Activated B cell treated with CpG ODN at 0.5 μM for 24 hours (primary cell): ENCODE results near the gene TP53I11. TPM values are rescaled to one million over a fixed set of nuclear protein-coding genes. Genes with fewer than 3 reads are reported as not detected.

Source experiments
- ATAC-seq: fragments of 200-7000 bp; cut with Tn5 transposase; one replicate; pipeline ENCODE4 v1.10.0; 2021; ENCODE audit warnings: low read depth, mild to moderate bottlenecking, moderate library complexity
- CTCF ChIA-PET: fragments of 350-600 bp; sonication (Branson Sonifier 250); formaldehyde crosslinking; loops from one replicate; lab custom pipeline; 2021; ENCODE audit warnings: antibody characterized with exemption; lab: Charles Lee
- POLR2A ChIA-PET: fragments of 350-600 bp; sonication (Branson Sonifier 250); formaldehyde crosslinking; loops from one replicate; lab custom pipeline; 2021; ENCODE audit warnings: antibody characterized with exemption; lab: Charles Lee
- DNase-seq: peaks from one replicate; pipeline ENCODE4 v3.0.0; 2022
- H3K27ac Mint-ChIP-seq: one replicate; pipeline ENCODE4 v1.8.0; 2020; ENCODE audit warnings: mixed read lengths
- H3K27me3 Mint-ChIP-seq: one replicate; pipeline ENCODE4 v1.8.0; 2021; ENCODE audit warnings: mixed read lengths
- H3K36me3 Mint-ChIP-seq: one replicate; pipeline ENCODE4 v1.8.0; 2021; ENCODE audit warnings: low read depth, mixed read lengths
- H3K4me1 Mint-ChIP-seq: one replicate; pipeline ENCODE4 v1.8.0; 2021; ENCODE audit warnings: mixed read lengths
- H3K4me3 Mint-ChIP-seq: one replicate; pipeline ENCODE4 v1.8.0; 2020; ENCODE audit warnings: mild to moderate bottlenecking, mixed read lengths
- H3K9me3 Mint-ChIP-seq: one replicate; pipeline ENCODE4 v1.8.0; 2020; ENCODE audit warnings: mixed read lengths
- intact Hi-C: fragments of 100-400 bp; cut with micrococcal nuclease; formaldehyde crosslinking; loops from one replicate; pipeline ENCODE4 v1.15.1; 2024
- total RNA-seq: library from RNA; stranded (reverse); gene quantifications from 2 replicates; pipeline ENCODE4 v1.2.3, GENCODE V29; 2022
- TF ChIP-seq, protein P1 (sequence below): fragments of 200-600 bp; IDR thresholded peaks from one replicate; pipeline ENCODE4 v1.8.0; 2022; ENCODE audit warnings: antibody characterized with exemption, mild to moderate bottlenecking

Gene TP53I11
- total RNA-seq, 1 donor from 2014 or later, result 175 TPM

DNA sequence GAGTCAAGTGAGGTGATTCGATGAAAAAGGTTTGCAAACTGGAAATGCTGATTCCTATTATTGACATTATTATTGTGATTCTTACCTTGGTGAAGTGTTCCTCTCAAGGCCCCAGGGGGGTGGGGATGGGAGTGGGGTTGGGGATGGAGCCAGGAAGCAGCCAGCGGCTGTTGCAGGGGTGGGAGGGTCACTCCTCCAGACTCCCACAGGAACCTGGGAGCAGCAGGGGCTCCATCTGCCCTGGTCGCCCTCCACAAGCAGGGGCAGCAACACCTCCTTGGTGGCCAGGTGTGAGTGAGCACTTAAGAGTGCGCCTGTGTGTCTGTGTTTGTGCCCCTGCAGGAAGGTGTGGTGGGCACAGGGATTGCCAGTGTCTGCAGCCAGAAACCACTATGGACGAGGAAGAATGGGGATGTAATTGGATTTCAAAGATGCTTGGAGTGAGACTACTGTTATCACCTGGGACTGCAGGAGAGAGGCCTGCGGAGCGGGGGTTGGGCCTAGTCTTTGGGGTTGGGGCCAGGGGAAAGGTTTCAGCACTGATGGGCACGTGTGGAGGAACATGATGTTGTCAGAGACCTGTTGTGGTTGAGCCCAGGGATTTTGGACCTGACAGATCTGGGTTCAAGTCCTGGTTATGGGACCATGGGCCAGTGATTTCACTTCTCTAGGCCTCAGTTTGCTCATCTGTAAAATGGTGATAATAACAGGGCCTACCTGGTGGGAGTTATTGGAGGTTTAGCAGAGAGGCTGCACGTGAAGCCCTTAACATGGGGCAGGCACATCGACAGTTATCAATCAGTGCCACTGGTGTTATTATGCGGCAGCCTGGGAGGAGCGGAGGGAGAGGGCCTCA lies 3.6 kb upstream of the TP53I11 start:
- intact Hi-C loops, result no loop called here
- Mint-ChIP-seq H3K4me3 (no peak overlapping the region), H3K4me1 (peaks cover 26% of the 10 kb centered on the region), H3K9me3 (no peaks in the 10 kb centered on the region), H3K27ac (no peak overlapping the region), H3K36me3 (peaks cover under 1% of the 10 kb centered on the region), H3K27me3 (no peaks in the 10 kb centered on the region)
- ChIA-PET CTCF (interaction anchor here (1.1 kb wide), 1 partner anchor 18 kb away, joined by 3 read pairs; no protein-coding TSS in a partner anchor), POLR2A (no interaction called here)
- TF ChIP-seq, protein P1, sequence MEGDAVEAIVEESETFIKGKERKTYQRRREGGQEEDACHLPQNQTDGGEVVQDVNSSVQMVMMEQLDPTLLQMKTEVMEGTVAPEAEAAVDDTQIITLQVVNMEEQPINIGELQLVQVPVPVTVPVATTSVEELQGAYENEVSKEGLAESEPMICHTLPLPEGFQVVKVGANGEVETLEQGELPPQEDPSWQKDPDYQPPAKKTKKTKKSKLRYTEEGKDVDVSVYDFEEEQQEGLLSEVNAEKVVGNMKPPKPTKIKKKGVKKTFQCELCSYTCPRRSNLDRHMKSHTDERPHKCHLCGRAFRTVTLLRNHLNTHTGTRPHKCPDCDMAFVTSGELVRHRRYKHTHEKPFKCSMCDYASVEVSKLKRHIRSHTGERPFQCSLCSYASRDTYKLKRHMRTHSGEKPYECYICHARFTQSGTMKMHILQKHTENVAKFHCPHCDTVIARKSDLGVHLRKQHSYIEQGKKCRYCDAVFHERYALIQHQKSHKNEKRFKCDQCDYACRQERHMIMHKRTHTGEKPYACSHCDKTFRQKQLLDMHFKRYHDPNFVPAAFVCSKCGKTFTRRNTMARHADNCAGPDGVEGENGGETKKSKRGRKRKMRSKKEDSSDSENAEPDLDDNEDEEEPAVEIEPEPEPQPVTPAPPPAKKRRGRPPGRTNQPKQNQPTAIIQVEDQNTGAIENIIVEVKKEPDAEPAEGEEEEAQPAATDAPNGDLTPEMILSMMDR, result no peak
- DNase-seq (no peak), ATAC-seq (no peak)

DNA sequence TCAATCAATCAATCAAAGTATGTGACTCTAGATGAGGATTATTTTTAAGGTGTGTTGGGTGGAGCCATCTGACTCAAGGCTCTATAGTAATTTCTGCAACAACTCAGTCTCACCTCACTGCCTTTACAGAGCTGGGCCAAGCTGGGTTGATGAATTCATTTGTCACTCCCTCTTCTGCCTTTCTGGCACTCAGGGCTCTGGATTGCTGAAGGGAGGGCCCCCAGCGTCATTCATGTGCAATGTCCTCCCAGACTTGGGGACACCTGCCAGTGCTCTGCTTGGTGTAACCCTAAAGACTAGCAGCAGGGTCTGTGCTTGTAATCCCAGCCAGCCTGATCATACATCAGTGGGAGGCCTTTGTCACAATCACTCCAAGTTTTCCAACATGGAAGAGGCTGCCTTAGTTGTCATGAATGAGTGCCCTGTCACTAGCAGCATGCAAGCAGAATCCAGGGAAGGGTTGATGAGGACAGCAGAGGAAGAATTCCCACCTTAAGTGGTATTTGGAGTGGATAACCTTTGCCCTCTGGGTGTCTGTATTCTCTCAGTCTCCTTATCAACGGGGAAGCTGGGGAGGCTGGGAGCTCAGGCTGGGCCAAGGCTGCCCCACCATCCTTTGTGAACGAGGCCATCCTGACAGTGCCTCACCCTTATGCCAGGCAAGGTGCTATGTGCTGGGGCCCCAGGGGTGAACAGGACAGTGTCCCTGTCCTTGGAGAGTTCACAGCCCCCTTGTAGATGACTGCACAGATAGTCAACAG lies 2.0 kb upstream of the TP53I11 start:
- Mint-ChIP-seq H3K36me3 (peaks cover 4% of the 10 kb centered on the region), H3K27me3 (no peaks in the 10 kb centered on the region), H3K4me3 (no peak overlapping the region), H3K9me3 (no peaks in the 10 kb centered on the region), H3K27ac (peak overlapping the region; percentile 63), H3K4me1 (peaks cover 42% of the 10 kb centered on the region)
- POLR2A ChIA-PET, result interaction anchor here (1.3 to 1.4 kb wide), 2 partner anchors 73 to 76 kb away, joined by 3 to 4 read pairs; no protein-coding TSS in a partner anchor
- DNase-seq (no peak), ATAC-seq (no peak)
- TF ChIP-seq, protein P1, result no peak
- intact Hi-C loops, result loop anchor here (1.0 kb wide), 1 partner anchor 9 kb away; no protein-coding TSS in a partner anchor
- CTCF ChIA-PET, result interaction anchor here (0.9 to 1.2 kb wide), 3 partner anchors 12 to 76 kb away, joined by 3 to 5 read pairs (median 3); no protein-coding TSS in a partner anchor

DNA sequence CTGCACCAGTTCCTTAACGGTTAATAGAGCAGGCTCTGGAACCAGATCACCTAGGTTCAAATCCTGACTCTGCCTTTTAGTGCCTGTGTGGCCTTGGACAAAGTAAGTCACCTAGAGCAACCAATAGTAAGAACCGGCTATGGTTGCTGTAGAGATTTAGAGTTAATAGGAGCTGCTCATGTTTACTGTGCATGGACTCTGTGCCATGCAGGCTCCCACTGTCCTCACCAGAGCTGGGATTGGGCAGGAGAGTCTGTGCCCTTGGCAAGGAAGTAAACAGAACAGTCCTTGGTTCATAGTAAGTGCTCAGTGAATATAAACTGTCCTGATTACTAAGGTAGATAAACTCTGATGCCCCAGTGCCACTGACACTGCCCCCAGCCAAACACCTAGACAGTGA lies 1.4 kb upstream of the TP53I11 start:
- H3K9me3 Mint-ChIP-seq, result no peaks in the 10 kb centered on the region
- peak overlapping the region; percentile 63 for H3K27ac Mint-ChIP-seq
- ChIA-PET POLR2A (interaction anchor here (1.3 to 1.4 kb wide), 2 partner anchors 74 to 77 kb away, joined by 3 to 4 read pairs; no protein-coding TSS in a partner anchor), CTCF (interaction anchor here (0.9 to 1.2 kb wide), 3 partner anchors 11 to 77 kb away, joined by 3 to 5 read pairs (median 3); no protein-coding TSS in a partner anchor)
- H3K27me3 Mint-ChIP-seq, result no peaks in the 10 kb centered on the region
- peaks cover 48% of the 10 kb centered on the region for H3K4me1 Mint-ChIP-seq
- ATAC-seq, result no peak
- no peak for DNase-seq
- H3K36me3 Mint-ChIP-seq, result peaks cover 7% of the 10 kb centered on the region
- TF ChIP-seq, protein P1, result no peak
- intact Hi-C loops, result loop anchor here (1.0 kb wide), 1 partner anchor 9 kb away; no protein-coding TSS in a partner anchor
- no peak overlapping the region for H3K4me3 Mint-ChIP-seq

- Mint-ChIP-seq H3K4me1 (peaks cover 66% of the 10 kb centered on the region), H3K36me3 (peaks cover 17% of the 10 kb centered on the region), H3K27ac (peak overlapping the region; percentile 87), H3K27me3 (no peaks in the 10 kb centered on the region), H3K9me3 (no peaks in the 10 kb centered on the region), H3K4me3 (peak overlapping the region; percentile 91)
- TF ChIP-seq, protein P1, result no peak
- intact Hi-C loops, result loop anchor here (1.0 kb wide), 1 partner anchor 79 kb away; no protein-coding TSS in a partner anchor
- ATAC-seq, result peak; percentile 15
- POLR2A ChIA-PET, result interaction anchor here (0.9 to 2.1 kb wide), 13 partner anchors 9 to 349 kb away, joined by 3 to 20 read pairs (median 6); no protein-coding TSS in a partner anchor
- DNase-seq, result peak; percentile 58
- CTCF ChIA-PET, result interaction anchor here (0.9 to 1.7 kb wide), 6 partner anchors 9 to 155 kb away, joined by 3 to 6 read pairs (median 4); no protein-coding TSS in a partner anchor
Measured at GRCh38 chr11:44950031-44950624, 555 bp downstream of the TP53I11 start.
